ENCODE results near the gene VPS37B.
"Not testable (repeated sequence)": the region's sequence is repeated elsewhere in the genome, so short reads cannot be mapped to it uniquely, and the experiment has no call there.

VPS37B gene, protein sequence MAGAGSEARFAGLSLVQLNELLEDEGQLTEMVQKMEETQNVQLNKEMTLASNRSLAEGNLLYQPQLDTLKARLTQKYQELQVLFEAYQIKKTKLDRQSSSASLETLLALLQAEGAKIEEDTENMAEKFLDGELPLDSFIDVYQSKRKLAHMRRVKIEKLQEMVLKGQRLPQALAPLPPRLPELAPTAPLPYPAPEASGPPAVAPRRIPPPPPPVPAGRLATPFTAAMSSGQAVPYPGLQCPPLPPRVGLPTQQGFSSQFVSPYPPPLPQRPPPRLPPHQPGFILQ

DNA sequence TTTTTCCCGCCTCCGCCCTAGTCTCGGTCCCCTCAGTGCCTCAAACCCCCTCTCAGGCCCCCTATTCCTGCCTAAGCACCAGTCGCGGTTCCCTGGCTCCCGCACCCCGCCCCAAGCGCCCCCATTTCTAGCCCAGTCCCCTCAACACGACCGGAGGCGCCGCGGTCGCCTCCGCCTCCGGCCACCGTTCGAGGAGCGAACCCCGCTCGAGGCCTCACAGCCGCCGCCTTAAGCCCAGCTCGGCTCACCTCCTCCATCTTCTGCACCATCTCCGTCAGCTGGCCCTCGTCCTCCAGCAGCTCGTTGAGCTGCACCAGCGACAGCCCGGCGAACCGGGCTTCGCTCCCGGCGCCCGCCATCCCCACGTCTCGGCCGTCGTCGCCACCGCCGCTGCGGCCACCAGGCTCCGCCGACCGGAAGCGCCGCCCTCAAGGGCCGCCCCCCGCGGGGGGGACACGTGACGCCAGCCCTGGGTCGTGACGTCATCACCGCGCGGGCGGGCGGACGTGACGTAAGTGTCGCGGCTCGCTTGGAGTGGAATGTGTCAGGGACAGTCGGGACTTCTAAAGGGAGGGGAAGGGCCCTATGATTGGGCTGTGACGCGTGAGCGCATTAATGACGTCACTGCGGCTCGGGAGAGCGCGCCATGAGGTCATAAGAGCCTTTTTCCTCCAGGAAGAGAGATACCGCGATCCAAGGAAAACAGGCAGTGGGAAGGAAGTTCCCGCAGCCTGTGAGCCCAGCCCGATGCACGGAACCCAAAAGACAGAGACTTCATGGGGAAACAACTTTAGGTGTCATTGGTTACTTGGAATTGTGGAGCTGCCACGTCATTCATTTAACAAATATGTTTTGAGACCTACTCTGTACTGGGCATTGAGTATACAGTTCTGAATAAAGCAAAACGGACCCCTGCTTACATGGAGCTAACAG lies at the start of gene VPS37B:
TSS of gene VPS37B (minus strand) at position 421 of the 933 bp plus-strand sequence. CDS start at position 359, 62 bp downstream.
- DNase-seq (ENCODE audit: low read depth in 2 of 2) = peak; percentile 73 to 83

DNA sequence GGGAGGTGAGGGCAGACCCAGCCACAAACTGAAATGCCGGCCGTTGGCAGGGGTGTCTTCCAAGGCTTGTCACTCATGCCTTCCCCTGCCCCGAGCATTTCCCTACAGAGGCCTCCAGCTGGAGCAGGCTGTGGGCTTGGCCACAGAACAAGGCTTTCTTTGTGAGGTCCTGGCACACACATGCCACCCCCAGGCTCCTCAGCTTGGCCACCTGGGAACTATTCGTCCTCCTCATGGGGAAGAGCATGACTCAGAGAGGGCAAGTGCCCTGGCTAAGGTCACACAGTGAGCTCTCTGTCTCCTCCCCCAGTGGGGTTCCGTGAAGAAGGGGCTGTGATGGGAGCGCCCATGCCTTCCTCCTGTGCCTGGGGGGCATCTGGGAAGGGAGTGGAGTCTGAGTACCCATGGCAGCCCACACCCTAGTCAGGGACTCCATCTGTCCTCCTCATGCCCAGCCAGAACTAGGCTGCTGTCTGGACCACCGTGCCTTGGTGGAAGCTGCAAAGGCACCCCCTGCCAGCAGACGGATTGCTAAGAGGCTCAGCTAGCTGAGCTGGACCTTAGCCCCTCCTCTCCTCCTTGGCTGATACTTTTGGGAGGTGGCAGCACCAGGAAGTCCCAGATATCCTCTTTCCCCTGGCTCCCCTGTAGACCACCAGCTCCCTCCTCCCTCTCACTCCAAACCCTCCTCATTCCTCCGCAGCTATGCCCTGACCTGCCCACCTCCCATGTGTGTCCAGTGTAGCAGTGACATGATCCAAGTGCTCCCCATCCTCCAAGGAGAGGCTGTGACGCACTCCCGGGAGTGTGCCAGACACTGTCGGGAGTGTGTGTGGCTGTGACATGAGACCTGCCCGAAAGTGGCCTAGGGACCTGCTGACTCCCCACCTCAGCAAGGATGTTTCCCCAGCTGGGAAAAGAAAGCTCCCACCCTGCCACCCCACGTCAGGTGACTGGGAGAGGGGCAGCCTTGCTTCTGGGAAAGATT lies 49.0 kb upstream of the VPS37B start:
- no peak for DNase-seq (ENCODE audit: low read depth in 2 of 2)

DNA sequence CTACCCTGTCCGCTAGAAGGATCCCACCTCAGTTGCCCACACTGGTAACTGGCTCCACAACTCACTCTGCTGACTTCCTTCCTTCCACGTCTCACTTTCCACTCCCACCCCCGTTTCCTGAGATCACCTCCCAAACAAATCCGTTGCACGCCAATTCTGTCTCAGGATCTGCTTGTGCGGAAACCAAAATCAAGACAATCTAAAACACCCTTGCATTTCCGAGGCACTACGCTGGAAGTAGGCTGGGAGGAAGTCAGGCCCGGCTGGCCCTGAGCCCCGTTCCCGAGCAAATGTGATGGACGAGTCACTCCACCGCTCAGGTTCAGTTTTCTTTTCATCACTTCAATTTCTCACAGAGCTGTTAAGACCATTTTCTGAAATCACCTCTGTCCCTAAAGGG lies 47.3 kb upstream of the VPS37B start:
- no peak for DNase-seq (ENCODE audit: low read depth in 2 of 2)

DNA sequence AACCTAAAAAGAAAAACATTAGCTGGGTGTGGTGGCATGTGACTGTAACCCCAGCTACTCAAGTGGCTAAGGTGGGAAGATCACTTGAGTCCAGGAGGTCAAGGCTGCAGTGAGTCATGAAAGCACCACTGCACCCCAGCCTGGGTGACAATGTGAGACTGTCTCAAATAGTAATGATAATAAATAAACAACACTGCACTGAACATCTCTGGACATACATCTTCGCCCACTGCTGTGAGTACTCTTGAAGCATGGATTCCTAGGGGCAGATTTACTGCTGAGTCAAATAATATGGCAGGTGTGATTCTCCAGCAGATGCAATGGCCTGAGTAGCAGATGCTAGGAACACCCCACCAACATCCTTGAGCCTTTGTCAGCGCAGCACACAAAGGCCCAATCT lies 46.7 kb upstream of the VPS37B start:
- DNase-seq (ENCODE audit: low read depth in 2 of 2) = no peak

DNA sequence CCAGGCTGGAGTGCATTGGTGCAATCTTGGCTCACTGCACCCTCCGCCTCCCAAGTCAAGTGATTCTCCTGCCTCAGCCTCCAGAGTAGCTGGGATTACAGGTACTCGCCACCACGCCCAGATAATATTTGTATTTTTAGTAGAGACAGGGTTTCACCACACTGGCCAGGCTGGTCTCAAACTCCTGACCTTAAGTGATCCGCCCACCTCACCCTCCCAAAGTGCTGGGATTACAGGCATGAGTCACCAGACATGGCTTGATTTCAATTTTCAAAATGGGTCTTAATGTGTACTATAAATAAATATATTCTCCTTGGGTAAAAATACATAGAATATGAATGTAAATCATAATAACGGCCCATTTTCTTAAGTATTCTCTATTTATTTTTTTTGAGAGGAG lies 45.4 kb upstream of the VPS37B start:
- DNase-seq (ENCODE audit: low read depth in 2 of 2) = not testable (repeated sequence)

DNA sequence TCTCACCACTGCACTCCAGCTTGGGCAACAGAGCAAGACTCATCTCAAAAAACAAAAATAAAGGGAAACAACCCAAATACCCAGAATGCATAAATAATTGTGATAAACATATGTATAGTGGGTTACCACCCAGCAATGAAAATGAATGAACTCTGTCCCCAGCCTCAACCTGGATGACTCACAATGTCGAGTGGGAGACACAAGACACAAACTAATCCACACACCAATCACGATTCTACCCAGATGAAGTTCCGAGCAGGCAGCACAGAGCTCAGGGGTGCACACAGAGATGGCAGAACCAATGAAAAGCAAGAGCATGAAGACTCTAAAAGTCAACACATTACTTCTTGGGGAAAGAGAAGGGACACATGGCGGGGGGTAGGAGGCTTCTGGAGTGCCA lies 43.2 kb upstream of the VPS37B start:
- no peak for DNase-seq (ENCODE audit: low read depth in 2 of 2)

DNA sequence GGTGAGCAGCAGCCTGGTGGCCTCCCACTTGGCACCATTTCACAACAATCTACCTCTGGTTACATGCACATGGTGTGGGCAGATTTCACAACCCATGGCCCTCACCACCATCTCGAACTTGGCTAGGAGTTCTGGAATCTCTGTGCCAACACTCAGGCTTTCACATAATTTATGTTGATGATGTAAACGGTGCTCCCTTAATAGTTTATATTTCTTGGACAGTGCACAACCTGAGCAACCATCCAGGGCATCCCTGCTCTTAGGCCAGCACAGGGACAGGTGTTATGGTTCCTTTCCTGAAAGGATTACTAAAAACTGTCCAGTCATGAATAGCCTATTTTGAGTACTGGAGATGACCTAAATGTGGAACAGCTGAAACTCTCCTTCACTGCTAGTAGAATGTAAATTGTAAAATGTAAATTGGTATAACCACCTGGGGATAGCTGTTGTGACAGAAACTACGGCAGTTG lies 41.7 kb upstream of the VPS37B start:
- DNase-seq (ENCODE audit: low read depth in 2 of 2) = no peak

DNA sequence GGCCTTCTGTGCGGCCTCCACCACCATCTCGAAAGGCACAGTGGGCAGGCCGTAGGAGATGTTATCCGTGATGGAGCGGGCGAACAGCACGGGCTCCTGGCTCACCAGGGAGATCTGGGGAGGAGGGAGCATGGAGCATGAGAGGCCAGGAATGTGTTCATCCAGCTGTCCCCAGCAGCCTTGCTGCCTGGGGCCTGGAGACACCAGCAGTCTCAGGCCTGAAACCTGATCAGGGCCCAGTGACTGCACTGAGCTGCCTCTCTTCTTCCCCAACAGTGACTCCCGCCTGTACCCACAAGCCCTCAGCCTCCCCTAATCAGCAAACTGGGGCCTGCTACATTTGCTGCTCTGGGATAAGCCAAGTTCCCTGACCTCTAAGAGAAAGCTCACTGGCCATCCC lies 39.4 kb upstream of the VPS37B start:
- DNase-seq (ENCODE audit: low read depth in 2 of 2) = no peak

DNA sequence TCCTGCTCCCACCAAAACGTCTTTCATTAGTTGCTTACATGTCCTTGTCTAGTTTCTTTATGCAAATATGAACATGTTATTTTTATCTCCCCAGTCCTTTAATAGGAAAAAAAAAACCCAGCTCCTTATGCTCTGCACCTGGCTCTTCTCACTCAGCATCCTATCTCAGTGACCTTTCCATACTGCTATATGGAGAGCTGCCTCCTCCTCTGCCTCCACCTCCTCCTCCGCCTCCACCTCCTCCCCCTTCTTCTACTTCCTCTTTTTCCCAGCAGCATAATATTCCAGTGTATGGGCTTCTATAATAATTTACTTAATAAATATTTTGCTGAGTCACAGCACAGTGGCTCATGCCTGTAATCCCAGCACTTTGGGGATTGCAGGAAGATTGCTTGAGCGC lies 38.8 kb upstream of the VPS37B start:
- no peak for DNase-seq (ENCODE audit: low read depth in 2 of 2)

DNA sequence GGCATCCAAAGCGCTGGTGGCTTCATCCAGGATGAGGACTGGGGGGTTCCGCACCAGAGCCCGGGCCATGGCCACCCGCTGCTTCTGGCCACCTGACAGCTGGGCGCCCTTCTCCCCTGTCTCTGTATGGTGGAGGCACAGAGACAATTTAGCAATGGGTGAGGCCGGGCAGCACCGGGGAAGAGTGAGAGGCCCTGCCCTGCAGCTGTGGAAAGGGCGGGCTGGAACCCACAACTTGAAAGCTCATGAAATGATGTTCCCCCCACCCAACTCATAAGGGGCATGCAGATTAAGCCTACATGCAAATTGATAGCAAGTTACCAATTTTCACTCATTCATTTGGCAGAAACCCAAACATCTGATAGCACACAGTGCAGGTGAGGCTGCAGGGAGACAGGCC lies 36.3 kb upstream of the VPS37B start:
- no peak for DNase-seq (ENCODE audit: low read depth in 2 of 2)

DNA sequence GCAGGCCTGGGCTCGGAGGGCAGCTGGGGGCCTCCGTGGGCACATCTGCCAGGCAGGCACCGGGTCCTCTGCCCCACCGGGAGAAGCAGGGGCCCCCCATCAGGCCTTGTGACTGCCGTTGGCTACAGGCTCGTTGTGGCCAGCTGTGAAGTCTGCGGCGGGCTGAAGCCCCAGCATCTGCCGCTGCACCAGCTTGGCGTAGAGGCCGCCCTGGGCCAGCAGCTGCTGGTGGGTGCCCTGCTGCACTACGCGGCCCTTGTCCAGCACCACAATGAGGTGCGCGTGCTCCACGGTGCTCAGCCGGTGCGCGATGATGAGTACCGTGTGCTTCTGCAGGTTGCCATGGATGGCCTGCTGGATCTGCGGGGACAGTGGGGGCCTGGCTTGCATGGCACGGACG lies 33.9 kb upstream of the VPS37B start:
- no peak for DNase-seq (ENCODE audit: low read depth in 2 of 2)

DNA sequence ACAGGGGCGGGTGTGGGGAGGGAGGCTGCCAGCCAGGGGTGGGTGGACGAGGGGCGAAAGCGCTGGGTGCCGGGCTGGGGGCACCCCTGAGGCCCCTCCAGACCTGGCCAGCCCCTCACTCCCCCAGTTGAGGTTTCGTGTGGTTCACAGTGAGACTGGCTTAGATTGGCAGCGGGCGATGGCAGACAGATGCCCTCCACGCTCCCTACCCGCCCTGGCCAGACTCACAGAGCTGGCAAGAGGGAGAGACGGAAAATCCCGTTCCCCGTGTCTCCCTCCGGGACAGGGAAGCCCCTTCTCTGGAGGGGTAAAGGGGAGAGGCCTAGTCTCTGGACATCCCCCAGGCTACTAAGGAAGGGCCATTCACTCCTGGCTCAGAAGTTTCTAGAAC lies 33.2 kb upstream of the VPS37B start:
- DNase-seq (ENCODE audit: low read depth in 2 of 2) = no peak

DNA sequence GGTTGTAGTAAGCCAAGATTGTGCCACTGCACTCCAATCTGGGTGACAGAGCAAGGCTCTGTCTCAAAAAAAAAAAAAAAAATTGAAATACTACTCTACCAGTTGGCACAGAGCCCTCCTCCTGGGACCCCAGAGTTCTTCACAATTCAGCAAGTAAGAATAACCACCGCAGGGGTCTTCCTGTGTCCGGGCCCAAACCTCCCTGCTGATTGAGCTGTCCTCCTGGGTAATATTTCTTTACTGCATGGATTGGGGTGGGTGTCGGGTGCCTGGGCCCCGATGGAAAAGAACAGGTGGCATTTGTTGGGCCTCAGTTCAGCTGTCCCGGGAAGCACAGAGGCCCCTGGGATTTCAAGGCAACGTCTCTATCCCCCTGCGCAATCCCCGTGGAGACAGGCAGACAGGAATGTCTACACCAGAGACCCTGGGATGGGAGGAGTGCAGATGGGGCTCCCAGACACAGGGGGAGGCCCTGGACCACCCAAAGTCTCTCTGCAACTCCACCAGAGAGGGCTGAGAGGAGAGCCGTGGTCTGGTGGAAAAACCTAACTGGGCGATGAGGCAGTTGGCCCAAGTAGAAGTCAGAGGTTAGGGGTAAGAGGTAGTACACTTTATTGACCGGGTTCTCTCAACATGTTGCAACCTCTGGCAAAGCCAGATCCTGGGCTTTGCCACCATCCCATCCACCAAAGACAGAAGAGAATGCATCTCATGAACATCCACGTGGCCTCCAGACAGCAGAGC lies 32.7 kb upstream of the VPS37B start:
- no peak for DNase-seq (ENCODE audit: low read depth in 2 of 2)

DNA sequence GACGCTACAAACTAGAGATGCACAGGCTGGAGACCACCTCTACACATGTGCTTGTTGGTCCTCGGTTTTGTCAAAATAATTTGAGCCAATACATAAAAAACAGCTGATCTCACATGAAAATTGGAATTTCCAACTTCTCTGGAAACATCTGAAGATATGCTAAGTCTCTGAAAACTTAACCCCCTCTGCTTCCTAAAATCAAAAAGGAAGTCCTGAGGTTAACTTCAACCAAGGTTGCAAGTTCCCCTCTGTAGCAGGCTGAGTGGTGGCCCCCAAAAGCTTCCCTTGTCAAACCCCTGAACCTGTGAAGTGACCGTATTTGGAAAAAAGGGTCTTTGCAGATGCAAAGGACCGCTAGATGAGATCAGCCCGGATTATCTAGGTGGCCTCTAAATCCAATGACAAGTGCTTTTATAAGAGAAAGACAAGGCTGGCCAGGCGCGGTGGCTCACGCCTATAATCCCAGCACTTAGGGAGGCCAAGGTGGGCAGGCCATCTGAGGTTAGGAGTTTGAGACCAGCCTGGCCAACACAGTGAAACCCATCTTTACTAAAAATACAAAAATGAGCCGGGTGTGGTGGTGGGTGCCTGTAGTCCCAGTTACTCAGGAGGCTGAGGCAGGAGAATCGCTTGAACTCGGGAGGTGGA lies 32.0 kb upstream of the VPS37B start:
- DNase-seq (ENCODE audit: low read depth in 2 of 2) = no peak

DNA sequence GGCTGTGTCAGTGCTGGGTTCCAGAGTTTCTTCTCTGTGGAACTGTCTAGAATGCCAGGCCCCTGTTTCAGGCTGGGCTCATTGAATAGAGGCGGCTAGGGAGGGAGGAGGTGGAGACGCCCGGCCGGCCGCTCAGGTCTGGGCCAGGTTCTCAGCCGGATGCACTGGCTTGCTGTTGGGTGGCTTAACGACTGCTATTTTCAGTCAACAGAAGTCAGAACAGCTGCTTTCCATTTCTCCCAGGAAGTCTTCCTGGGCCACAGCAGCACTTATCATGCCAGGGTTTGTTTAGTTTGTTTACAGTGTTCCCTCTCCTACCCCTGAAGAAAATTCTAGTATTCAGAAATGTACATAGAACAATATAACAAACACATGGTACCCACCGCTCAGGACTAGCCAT lies 26.0 kb upstream of the VPS37B start:
- DNase-seq (ENCODE audit: low read depth in 2 of 2) = no peak

DNA sequence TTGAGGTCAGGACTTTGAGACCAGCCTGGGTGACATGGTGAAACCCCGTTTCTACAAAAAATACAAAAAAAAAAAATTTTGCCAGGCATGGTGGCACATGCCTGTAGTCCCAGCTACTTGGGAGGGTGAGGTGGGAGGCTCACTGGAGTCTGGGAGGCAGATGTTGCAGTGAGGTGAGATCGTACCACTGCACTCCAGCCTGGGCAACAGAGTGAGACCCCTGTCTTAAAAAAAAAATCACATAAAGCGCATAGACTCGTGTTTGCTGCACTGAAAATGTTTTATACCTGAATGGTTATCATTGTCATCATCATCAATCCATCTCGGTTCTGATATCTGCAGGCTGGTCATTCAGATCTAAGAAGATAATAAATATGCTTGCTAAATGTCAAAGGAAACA lies 24.8 kb upstream of the VPS37B start:
- DNase-seq (ENCODE audit: low read depth in 2 of 2) = no peak

DNA sequence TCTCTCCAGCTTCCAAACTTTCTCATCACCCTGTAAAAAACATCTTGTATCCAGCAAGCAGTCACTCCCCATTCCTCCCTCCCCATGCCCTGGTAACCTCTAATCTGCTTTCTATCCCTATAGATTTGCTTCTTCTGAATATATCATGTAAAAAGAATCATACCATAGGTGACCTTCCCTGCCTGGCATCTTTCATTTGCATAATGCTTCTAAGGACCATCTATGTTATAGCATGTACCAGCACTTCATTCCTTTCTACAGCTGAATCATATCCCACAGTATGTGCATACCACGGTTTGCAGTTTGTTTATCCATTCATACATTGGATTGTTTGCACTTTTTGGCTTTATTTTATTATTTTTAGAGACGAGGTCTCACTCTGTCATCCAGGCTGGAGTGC lies 22.9 kb upstream of the VPS37B start:
- no peak for DNase-seq (ENCODE audit: low read depth in 2 of 2)

DNA sequence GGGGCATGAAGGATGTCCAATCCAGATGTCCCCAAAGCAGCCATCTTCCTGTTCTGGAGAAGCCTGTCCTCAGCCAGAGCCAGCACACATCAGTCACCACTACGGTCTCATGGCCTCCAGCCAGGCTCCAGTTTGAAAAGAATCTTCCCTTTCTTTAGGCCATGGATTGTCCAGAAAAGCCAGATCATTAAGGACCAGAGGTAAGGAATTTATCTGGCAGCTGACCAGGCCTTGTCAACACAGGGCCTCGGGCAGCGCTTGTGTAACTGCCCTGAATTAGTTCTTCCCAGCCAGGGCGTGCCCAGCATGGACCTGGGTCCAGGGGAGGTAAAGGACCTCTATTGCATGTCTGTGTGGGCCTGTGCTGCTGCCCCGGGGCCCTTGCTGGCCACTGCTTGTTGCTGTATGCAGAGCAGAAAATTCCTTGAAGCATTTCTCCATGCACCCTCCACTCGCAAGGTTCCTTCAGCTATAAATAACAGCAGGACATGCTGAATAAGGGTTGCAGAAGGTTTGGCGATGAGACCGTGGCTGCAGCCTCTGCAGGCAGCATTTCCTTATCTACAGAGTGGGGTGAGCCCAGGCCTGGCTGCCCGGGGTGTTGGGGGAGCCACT lies 21.7 kb upstream of the VPS37B start:
- DNase-seq (ENCODE audit: low read depth in 2 of 2) = no peak

DNA sequence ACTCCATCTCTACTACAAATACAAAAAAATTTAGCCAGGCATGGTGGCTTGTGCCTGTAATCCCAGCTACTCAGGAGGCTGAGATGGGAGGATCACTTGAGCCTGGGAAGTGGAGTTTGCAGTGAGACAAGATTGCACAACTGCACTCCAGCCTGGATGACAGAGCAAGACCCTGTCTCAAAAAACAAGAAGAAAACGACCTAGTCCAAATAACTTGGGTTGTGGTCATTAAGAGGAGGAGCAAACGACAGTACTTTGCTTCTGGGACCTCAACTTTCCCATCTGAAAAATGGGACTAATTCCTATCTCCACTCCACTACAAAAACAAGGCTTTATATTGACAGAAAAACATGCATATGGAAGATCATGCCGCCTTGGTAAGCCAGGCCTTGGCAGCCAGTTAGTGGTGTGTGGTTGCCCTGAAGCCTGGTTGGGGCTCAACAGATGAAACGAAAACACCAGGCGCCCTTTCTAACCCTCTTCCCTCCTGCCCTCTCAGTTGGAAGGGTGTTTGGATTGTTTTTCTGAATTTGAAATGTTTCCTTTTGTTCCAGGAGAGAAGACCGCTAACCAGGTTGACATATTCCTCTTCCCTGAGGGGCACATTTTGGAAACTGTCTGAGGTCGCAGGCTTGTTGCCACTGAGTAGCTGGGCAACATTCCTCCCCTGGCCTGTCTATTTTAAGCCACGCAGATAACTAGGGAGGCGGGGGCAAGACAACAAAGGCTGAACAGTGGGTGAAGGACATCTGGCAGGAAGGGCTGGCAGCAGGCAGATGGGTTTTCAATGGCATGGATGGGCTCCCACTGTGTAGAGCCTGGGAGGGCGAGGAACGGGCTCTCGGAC lies 13.7 kb upstream of the VPS37B start:
- no peak for DNase-seq (ENCODE audit: low read depth in 2 of 2)
